Gastrocnemius medialis (tissue), 4 donors: Measurements from ENCODE around the gene SPIRE2. TPM values are rescaled to one million over a fixed set of nuclear protein-coding genes. Genes with fewer than 3 reads are reported as not detected.

Experiments used
- ATAC-seq, 2 donors: fragments of 150-250 bp; one replicate each; pipeline ENCODE4 v1.9.1; 2016
- DNase-seq, 2 donors: peaks; one replicate each; pipeline ENCODE4 v3.0.0-alpha.2; 2019
- H3K27ac ChIP-seq, 4 donors: fragments of 200-600 bp; sonication (generic); 1 replicate in 1 of 4; 2 replicates in 3 of 4; pipeline ENCODE4 v1.5.1; 2016 to 2018; ENCODE audit warnings: mild to moderate bottlenecking in 2 of 4, moderate library complexity in 1 of 4
- H3K27me3 ChIP-seq, 3 donors: fragments of 200-600 bp; sonication (generic) in 2 of 3; 1 replicate in 1 of 3; 2 replicates in 2 of 3; pipeline versions ENCODE4 v1.5.1 to v1.6.0; 2016 to 2019; ENCODE audit warnings: mild to moderate bottlenecking in 1 of 3, moderate library complexity in 1 of 3
- H3K36me3 ChIP-seq, 2 donors: fragments of 200-600 bp; sonication (generic) in 1 of 2; one replicate each; pipeline ENCODE4 v1.5.1; 2017 to 2018
- H3K4me1 ChIP-seq, 2 donors: fragments of 200-600 bp; sonication (generic) in 1 of 2; one replicate each; pipeline ENCODE4 v1.5.1; 2016 to 2017; ENCODE audit warnings: mild to moderate bottlenecking in 2 of 2
- H3K4me3 ChIP-seq, 4 donors: fragments of 200-600 bp; sonication (generic) in 3 of 4; 1 replicate in 1 of 4; 2 replicates in 3 of 4; pipeline ENCODE4 v1.5.1; 2016 to 2019; ENCODE audit warnings: mild to moderate bottlenecking in 2 of 4
- H3K9me3 ChIP-seq, 3 donors: fragments of 200-600 bp; sonication (generic) in 2 of 3; 1 replicate in 1 of 3; 2 replicates in 2 of 3; pipeline ENCODE4 v1.5.1; 2016 to 2019
- CTCF ChIP-seq, 5 experiments: fragments of 450-650 bp in 3 of 5; fragments of 200-600 bp in 2 of 5; sonication (generic) in 2 of 5; IDR thresholded peaks in 4 of 5; conservative IDR thresholded peaks in 1 of 5; 1 replicate in 4 of 5; 2 replicates in 1 of 5; pipeline ENCODE4 v1.5.1; 2016 to 2019; ENCODE audit warnings: antibody characterized with exemption in 5 of 5, mild to moderate bottlenecking in 3 of 5, moderate library complexity in 3 of 5
- POLR2A ChIP-seq, 2 donors: fragments of 450-650 bp; IDR thresholded peaks; one replicate each; pipeline ENCODE4 v1.6.1; 2017; ENCODE audit warnings: antibody characterized with exemption in 2 of 2, mild to moderate bottlenecking in 2 of 2, moderate library complexity in 2 of 2
- in situ Hi-C, 4 donors: fragments of 200-750 bp; cut with MboI; loops; one replicate each; pipeline versions ENCODE4 v1.15.0 to v1.8.0; 2017; ENCODE audit warnings: low sequenced_read_pairs in 4 of 4
- intact Hi-C: fragments of 100-400 bp; cut with DNase I; formaldehyde crosslinking; loops from one replicate; pipeline ENCODE4 v1.15.1; 2023; ENCODE audit warnings: low total_unique reads
- total RNA-seq, 4 donors: library from RNA; depleted of rRNA; stranded (reverse); fragments of >200 nt; gene quantifications; one replicate each; pipeline versions ENCODE4 v1.1.0 to v1.2.3, GENCODE V29; 2016

SPIRE2 gene
- total RNA-seq, 4 donors from 2014 or later, result 0.49 to 1.6 TPM; not detected in 2

- in situ Hi-C loops (no loop called here), intact Hi-C loops (no loop called here)
- ATAC-seq (no peak), DNase-seq (no peak)
- Histone ChIP-seq H3K9me3 (no peaks in the 10 kb centered on the region), H3K4me1 (no peaks in the 10 kb centered on the region), H3K27ac (no peak overlapping the region), H3K4me3 (no peak overlapping the region), H3K36me3 (no peaks in the 10 kb centered on the region), H3K27me3 (no peaks in the 10 kb centered on the region)
- TF ChIP-seq CTCF (IDR thresholded peaks at IDR 0.05 in 4 of 5, conservative IDR thresholded peaks at IDR 0.05 in 1 of 5), result no peak
- no peak for TF ChIP-seq POLR2A (IDR thresholded peaks at IDR 0.05)
These were observed 43.9 kb upstream of the SPIRE2 start for GRCh38 chr16:89784406-89784805.

GRCh38 chr16:89785523-89786155 lies 42.6 kb upstream of the SPIRE2 start:
- in situ Hi-C loops (no loop called here), intact Hi-C loops (no loop called here)
- ATAC-seq, result no peak
- TF ChIP-seq POLR2A (IDR thresholded peaks at IDR 0.05) (no peak), CTCF (IDR thresholded peaks at IDR 0.05 in 4 of 5, conservative IDR thresholded peaks at IDR 0.05 in 1 of 5) (no peak)
- H3K27me3 ChIP-seq, result no peaks in the 10 kb centered on the region
- no peaks in the 10 kb centered on the region for H3K4me1 ChIP-seq
- H3K9me3 ChIP-seq, result no peaks in the 10 kb centered on the region
- H3K4me3 ChIP-seq, result no peak overlapping the region
- no peak for DNase-seq
- H3K36me3 ChIP-seq, result no peaks in the 10 kb centered on the region
- H3K27ac ChIP-seq, result no peak overlapping the region

- DNase-seq, result no peak
- Histone ChIP-seq H3K27ac (no peak overlapping the region), H3K27me3 (no peaks in the 10 kb centered on the region), H3K4me1 (no peaks in the 10 kb centered on the region), H3K9me3 (no peaks in the 10 kb centered on the region), H3K4me3 (no peak overlapping the region), H3K36me3 (no peaks in the 10 kb centered on the region)
- intact Hi-C loops, result no loop called here
- in situ Hi-C loops, result no loop called here
- ATAC-seq, result no peak
- no peak for TF ChIP-seq CTCF (IDR thresholded peaks at IDR 0.05 in 4 of 5, conservative IDR thresholded peaks at IDR 0.05 in 1 of 5)
- no peak for TF ChIP-seq POLR2A (IDR thresholded peaks at IDR 0.05)
These were observed 41.6 kb upstream of the SPIRE2 start for GRCh38 chr16:89786474-89787364.

- Histone ChIP-seq H3K27me3 (no peaks in the 10 kb centered on the region), H3K9me3 (no peaks in the 10 kb centered on the region), H3K4me1 (no peaks in the 10 kb centered on the region), H3K4me3 (no peak overlapping the region), H3K36me3 (no peaks in the 10 kb centered on the region), H3K27ac (no peak overlapping the region)
- TF ChIP-seq CTCF (IDR thresholded peaks at IDR 0.05 in 4 of 5, conservative IDR thresholded peaks at IDR 0.05 in 1 of 5), result no peak
- TF ChIP-seq POLR2A (IDR thresholded peaks at IDR 0.05), result no peak
- DNase-seq (no peak), ATAC-seq (no peak)
- intact Hi-C loops (no loop called here), in situ Hi-C loops (no loop called here)
These were observed 40.9 kb upstream of the SPIRE2 start for GRCh38 chr16:89787365-89787805.
